HG03097 (cell line): Measurements from ENCODE around the gene XRN2.
"Not testable (repeated sequence)": the region's sequence is repeated elsewhere in the genome, so short reads cannot be mapped to it uniquely, and the experiment has no call there.

Experiments
- ATAC-seq: cut with Tn5 transposase; IDR thresholded peaks from one replicate; pipeline ENCODE4 v1.9.1; 2021; ENCODE audit not compliant: unreplicated experiment, low FRiP score

XRN2 gene

GRCh38 chr20:21411725-21412124 is 108.6 kb downstream of the XRN2 start:
- ATAC-seq, result no peak

DNA sequence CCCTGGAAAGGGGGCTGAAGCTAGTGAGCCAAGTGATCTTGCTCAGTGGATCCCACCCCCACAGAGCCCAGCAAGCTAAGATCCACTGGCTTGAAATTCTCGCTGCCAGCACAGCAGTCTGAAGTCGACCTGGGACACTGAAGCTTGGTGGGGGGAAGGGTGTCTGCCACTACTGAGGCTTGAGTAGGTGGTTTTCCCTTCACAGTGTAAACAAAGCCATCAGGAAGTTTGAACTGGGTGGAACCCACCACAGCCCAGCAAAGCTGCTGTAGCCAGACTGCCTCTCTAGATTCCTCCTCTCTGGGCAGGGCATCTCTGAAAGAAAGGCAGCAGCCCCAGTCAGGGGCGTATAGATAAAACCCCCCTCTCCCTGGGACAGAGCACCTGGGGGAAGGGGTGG is 110.9 kb downstream of the XRN2 start:
- ATAC-seq, result not testable (repeated sequence)

DNA sequence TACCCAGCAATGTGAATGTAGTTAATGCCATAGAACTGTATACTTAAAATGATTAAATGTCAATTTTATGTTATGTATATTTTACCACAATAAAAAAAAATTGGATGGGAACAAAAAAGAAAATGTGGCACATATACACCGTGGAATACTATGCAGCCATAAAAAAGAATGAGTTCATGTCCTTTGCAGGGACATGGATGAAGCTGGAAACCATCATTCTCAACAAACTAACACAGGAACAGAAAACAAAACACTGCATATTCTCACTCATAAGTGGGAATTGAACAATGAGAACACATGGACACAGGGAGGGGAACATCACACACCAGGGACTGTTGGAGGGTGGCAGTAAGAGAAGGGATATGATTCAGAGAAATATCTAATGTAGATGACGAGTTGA is 116.0 kb downstream of the XRN2 start:
- not testable (repeated sequence) for ATAC-seq

DNA sequence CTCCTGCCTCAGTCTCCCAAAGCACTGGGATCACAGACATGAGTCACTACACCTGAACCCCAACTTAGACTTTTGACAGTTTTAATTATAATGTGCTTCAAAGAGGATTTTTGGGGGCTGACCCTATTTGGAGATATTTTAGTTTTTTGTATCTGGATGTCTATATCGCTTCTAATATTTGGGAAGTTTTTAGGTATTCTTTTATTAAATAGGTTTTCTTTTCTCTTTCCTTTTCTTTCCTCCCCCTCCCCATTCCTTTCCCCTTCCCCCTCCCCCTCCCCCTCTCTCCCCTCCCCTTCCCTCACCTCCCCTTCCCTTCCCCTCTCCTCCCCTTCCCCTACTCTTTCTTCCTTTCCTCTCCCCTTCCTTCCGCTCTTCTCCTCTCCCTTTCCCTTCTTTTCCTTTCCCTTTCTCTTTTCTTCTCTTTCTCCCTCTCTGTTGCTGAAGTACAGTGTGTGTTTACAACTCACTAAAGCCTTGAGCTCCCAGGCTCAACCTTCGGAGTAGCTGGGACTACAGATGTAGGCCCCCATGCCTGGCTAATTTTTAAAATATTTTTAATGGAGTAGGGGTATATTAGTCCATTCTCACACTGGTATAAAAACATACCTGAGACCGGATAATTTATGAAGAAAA is 118.6 kb downstream of the XRN2 start:
- ATAC-seq, result no peak

- not testable (repeated sequence) for ATAC-seq
Measured at GRCh38 chr20:21423712-21424111, 120.6 kb downstream of the XRN2 start.

DNA sequence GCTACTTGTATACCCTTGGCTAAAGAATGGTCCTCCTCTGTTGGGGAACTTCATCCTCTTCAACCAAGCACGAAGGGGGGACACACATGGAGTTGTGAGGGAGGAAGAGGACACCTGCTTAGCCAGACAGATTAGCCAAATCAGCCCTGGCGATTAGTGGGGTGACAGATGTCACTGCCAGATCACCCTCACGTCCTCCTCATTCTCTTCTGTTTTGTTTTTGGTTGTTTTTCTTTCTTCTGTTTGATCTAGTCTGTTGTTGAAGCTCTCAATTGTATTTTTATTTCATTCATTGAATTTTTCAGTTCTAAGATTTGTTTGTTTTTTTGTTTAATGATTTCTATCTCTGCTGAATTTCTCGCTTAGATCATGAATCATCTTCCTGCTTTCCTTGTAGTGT is 121.7 kb downstream of the XRN2 start:
- no peak for ATAC-seq

GRCh38 chr20:21430020-21430419 is 126.9 kb downstream of the XRN2 start:
- no peak for ATAC-seq

GRCh38 chr20:21432911-21433310 is 129.8 kb downstream of the XRN2 start:
- ATAC-seq, result no peak

DNA sequence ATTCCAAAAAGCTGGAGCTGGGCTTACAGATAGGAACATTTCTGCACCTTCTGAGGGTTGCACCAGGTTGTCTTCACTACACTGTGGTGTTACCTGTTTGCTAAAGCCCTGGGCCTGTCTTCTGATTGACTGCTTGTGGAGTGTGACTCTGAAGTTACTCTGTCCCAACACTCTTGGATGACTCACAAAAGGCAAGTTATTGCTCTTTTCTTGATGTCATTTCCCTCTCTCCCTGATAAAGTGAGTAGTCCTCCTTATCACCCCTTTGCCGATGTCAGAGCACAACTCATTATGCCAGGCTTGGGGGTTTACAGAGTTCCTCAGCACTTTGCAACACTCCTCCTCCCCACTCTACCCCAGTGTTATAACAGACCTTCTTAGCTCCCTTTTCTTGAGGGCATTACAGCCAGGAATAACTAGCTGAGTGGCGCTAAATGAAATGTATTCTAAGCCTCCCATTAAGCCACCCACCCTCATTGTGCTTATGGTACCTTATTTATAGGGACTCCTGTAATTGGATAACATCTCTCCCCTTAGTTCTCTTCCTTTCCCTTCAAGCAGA is 130.3 kb downstream of the XRN2 start:
- no peak for ATAC-seq

- no peak for ATAC-seq
Measured at GRCh38 chr20:21435576-21435975, 132.4 kb downstream of the XRN2 start.

GRCh38 chr20:21436205-21436604 is 133.1 kb downstream of the XRN2 start:
- no peak for ATAC-seq

DNA sequence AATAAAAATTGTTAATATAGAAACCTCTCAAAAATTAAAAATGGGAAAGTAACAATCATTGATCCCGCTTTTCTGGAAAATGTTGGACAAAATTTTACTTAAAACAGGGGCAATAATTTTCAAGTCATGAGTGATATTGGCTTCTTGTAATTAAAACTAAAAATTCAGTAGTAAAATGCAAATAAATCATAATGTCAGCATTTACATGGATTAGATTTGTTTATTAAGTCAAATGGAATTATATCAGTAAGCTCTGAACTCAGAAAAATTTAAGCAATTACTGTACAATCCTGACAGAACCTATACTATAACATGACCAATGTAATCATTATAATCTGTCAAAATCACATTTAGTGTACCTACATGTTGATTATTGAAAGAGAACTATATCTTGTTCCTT is 134.1 kb downstream of the XRN2 start:
- no peak for ATAC-seq

DNA sequence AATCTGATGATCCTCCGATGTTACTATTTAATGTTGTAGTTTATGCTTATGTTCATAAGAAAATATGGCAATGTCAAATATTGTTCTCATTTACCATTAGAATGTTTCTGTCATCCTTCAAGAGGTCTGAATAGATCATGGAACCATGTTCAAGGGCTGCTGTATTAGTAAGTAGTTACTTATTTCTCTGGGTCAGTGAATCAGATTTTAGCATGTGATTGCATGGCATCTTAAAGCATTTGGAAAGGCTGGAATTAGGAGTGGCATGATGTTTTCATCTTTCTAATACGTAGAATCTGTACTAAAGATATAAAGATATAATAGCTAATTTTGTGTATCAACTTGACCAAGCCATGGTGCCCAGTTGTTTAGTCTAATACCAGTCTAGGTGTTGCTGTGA is 134.7 kb downstream of the XRN2 start:
- no peak for ATAC-seq
